Omental fat pad (tissue), 4 donors: ENCODE results near the gene CCDC47. TPM values are rescaled to one million over a fixed set of nuclear protein-coding genes. Genes with fewer than 3 reads are reported as not detected.
"Not testable (repeated sequence)": the region's sequence is repeated elsewhere in the genome, so short reads cannot be mapped to it uniquely, and the experiment has no call there.

Source experiments
- ATAC-seq: fragments of 150-250 bp; one replicate; pipeline ENCODE4 v1.9.1; 2016; ENCODE audit warnings: mild to moderate bottlenecking, moderate library complexity; ENCODE audit not compliant: low FRiP score
- DNase-seq: peaks from one replicate; pipeline ENCODE4 v3.0.0-alpha.2; 2019; ENCODE audit warnings: low spot score
- CTCF ChIP-seq, 3 donors: fragments of 450-650 bp; IDR thresholded peaks; one replicate each; pipeline ENCODE4 v1.5.1; 2016 to 2017; ENCODE audit warnings: antibody characterized with exemption in 3 of 3, mild to moderate bottlenecking in 3 of 3, moderate library complexity in 2 of 3
- total RNA-seq, 4 donors: library from RNA; depleted of rRNA; stranded (reverse); fragments of >200 nt; gene quantifications; one replicate each; pipeline ENCODE4 v1.1.0, GENCODE V29; 2016

Gene CCDC47
- total RNA-seq, 4 donors from 2014 or later = 59.2 to 103 (median 62.0) TPM

- ATAC-seq (no peak), DNase-seq (no peak)
Measured at GRCh38 chr17:63800783-63801182, 27.4 kb upstream of the CCDC47 start.

GRCh38 chr17:63798572-63799106, 25.2 kb upstream of the CCDC47 start:
- ATAC-seq (no peak), DNase-seq (no peak)
- TF ChIP-seq CTCF (IDR thresholded peaks at IDR 0.05) = no peak

More at GRCh38 chr17:63800783-63801182, 27.4 kb upstream of the CCDC47 start:
- TF ChIP-seq CTCF (IDR thresholded peaks at IDR 0.05) = no peak

- not testable (repeated sequence) for ATAC-seq, DNase-seq
Measured at GRCh38 chr17:63796375-63796774, 23.0 kb upstream of the CCDC47 start.

- ATAC-seq (no peak), DNase-seq (no peak)
- TF ChIP-seq CTCF (IDR thresholded peaks at IDR 0.05) = no peak
Measured at GRCh38 chr17:63792055-63792729, 18.8 kb upstream of the CCDC47 start.

- no peak for TF ChIP-seq CTCF (IDR thresholded peaks at IDR 0.05)
- ATAC-seq (no peak), DNase-seq (no peak)
Measured at GRCh38 chr17:63790057-63790456, 16.7 kb upstream of the CCDC47 start.

GRCh38 chr17:63786971-63787711, 13.7 kb upstream of the CCDC47 start:
- no peak for TF ChIP-seq CTCF (IDR thresholded peaks at IDR 0.05)
- no peak for DNase-seq
- no peak for ATAC-seq

GRCh38 chr17:63786117-63786516, 12.7 kb upstream of the CCDC47 start:
- ATAC-seq (no peak), DNase-seq (no peak)
- no peak for TF ChIP-seq CTCF (IDR thresholded peaks at IDR 0.05)
